ENCODE results near the gene SORCS2. TPM values are rescaled to one million over a fixed set of nuclear protein-coding genes. Genes with fewer than 3 reads are reported as not detected.

The SORCS2 gene
- total RNA-seq, 4 donors from 2014 or later = 0.07 to 1.2 (median 0.11) TPM

DNA sequence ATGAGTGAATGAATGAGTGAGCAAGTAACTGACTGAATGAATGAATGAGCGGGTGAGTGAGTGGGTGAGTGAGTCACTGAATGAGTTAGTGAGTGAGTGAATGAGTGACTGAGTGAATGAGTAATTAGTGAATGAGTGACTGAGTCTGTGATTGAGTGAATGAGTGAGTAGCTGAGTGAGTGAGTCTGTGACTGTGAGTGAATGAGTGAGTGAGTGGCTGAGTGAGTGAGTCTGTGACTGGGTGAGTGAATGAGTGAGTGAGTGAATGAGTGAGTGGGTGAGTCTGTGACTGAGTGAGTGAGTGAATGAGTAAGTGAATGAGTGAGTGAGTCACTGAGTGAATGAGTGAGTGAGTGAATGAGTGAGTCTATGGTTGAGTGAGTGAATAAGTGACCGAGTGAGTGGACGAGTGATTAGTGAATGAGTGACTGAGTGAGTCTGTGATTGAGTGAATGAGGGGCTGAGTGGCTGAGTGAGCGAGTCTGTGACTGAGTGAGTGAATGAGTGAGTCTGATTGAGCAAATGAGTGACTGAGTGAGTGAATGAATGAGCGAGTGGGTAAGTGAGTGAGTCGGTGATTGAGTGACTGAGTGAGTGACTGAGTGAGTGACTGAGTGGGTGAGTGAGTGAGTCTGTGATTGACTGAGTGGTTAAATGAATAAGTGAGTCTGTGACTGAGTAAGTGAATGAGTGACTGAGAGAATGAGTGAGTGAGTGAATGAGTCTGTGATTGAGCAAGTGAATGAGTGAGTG lies 465.4 kb downstream of the SORCS2 start:
- no peaks in the 10 kb centered on the region for H3K36me3 ChIP-seq
- H3K9me3 ChIP-seq = no peaks in the 10 kb centered on the region
- no peak overlapping the region for H3K4me3 ChIP-seq
- no peak overlapping the region for H3K27ac ChIP-seq
- in situ Hi-C loops (cut with MboI; ENCODE audit: low sequenced_read_pairs in 4 of 4) = no loop called here
- DNase-seq (no peak), ATAC-seq (no peak)
- intact Hi-C loops (cut with DNase I; ENCODE audit: low total_unique reads) = no loop called here
- TF ChIP-seq CTCF (IDR thresholded peaks at IDR 0.05 in 4 of 5, conservative IDR thresholded peaks at IDR 0.05 in 1 of 5) (no peak), POLR2A (IDR thresholded peaks at IDR 0.05) (no peak)
- no peaks in the 10 kb centered on the region for H3K27me3 ChIP-seq
- no peaks in the 10 kb centered on the region for H3K4me1 ChIP-seq

DNA sequence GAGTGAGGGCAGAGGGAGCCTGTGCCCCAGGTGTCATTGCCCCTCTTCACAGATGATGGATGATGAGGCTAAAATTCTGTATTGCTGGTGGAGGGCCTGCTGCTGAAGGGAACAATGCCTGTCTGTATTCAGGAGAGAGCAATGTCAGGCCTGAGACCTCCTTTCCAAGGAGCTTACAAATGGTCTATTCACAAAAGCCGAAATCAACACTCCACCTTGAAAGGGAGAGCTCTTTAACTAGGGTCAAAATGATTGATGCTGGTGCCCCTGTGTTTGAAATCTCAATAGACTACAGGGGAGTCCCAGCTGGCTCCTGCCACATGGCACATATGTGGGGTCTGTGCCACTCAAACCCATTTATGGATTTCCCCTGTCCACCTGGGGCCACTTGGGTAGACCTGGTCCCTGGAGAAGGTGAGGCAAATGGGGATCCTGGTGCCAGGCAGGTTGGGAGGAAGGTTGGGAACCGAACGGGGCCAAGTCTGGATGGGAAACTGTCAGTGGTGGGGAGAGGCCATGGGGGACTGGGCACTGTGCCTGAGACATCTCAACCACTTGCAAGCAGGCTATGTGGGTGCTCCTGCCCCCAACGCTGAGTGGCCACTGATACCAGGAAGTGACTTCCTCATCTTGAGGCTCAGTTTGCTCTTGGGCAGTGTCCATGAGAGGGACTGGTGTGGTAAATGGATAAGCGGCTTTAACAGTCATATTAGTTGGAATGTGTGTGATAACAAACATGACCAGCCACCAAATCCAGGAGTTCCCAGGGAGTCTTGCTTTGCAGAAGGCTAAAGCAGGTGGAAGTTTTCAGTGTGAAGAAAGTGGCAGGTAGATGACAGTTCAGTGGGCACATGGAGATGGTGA lies 466.2 kb downstream of the SORCS2 start:
- Histone ChIP-seq H3K9me3 (no peaks in the 10 kb centered on the region), H3K36me3 (no peaks in the 10 kb centered on the region), H3K27ac (no peak overlapping the region), H3K27me3 (no peaks in the 10 kb centered on the region), H3K4me3 (no peak overlapping the region), H3K4me1 (no peaks in the 10 kb centered on the region)
- in situ Hi-C loops (cut with MboI; ENCODE audit: low sequenced_read_pairs in 4 of 4) (no loop called here), intact Hi-C loops (cut with DNase I; ENCODE audit: low total_unique reads) (no loop called here)
- no peak for TF ChIP-seq POLR2A (IDR thresholded peaks at IDR 0.05)
- TF ChIP-seq CTCF (IDR thresholded peaks at IDR 0.05 in 4 of 5, conservative IDR thresholded peaks at IDR 0.05 in 1 of 5) = no peak
- ATAC-seq (no peak), DNase-seq (no peak)

DNA sequence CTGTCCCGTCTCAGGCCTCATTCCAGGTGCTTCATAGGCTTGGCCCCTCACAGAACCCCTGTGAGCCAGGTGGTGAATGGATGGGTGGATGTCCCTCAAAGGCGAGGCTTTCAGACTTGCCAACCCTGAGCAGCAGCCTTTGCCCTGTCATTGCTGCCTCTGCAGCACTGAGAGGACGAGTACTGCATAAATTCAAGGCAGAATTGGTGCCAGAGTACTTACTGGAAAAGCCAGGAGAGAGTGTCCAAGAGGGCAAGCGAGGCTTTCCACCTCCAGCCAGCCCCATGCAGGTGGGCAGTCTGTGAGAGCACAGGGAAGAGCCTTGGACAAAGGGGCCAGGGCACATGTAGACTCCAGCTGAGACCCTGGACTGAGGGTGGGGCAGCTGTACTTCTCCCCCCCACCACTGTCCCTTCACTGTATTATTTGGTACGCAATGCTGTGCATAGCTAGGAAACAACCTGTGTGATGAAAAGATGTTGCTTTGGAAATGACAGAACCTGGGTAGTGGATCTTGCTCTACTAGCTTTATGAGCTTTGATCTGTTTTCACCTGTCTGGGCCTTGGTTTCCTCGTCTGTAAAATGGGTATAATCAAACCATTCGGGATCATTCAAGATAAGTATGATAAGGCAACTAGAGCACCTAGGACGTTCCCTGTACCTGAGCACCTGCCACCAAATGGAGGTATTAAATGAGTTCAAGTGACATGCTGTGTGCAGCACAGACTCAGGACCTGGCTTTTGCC lies 467.3 kb downstream of the SORCS2 start:
- H3K36me3 ChIP-seq = no peaks in the 10 kb centered on the region
- H3K27ac ChIP-seq = no peak overlapping the region
- in situ Hi-C loops (cut with MboI; ENCODE audit: low sequenced_read_pairs in 4 of 4) (no loop called here), intact Hi-C loops (cut with DNase I; ENCODE audit: low total_unique reads) (no loop called here)
- H3K9me3 ChIP-seq = no peaks in the 10 kb centered on the region
- no peaks in the 10 kb centered on the region for H3K4me1 ChIP-seq
- no peak for DNase-seq
- TF ChIP-seq CTCF (IDR thresholded peaks at IDR 0.05 in 4 of 5, conservative IDR thresholded peaks at IDR 0.05 in 1 of 5) = no peak
- TF ChIP-seq POLR2A (IDR thresholded peaks at IDR 0.05) = no peak
- ATAC-seq = no peak
- no peaks in the 10 kb centered on the region for H3K27me3 ChIP-seq
- H3K4me3 ChIP-seq = no peak overlapping the region

- no peak for TF ChIP-seq POLR2A (IDR thresholded peaks at IDR 0.05)
- no peak for TF ChIP-seq CTCF (IDR thresholded peaks at IDR 0.05 in 4 of 5, conservative IDR thresholded peaks at IDR 0.05 in 1 of 5)
These were observed 468.1 kb downstream of the SORCS2 start for GRCh38 chr4:7660176-7661039.

More at GRCh38 chr4:7660176-7661039, 468.1 kb downstream of the SORCS2 start:
- ATAC-seq = no peak
- in situ Hi-C loops (cut with MboI; ENCODE audit: low sequenced_read_pairs in 4 of 4) (no loop called here), intact Hi-C loops (cut with DNase I; ENCODE audit: low total_unique reads) (no loop called here)
- Histone ChIP-seq H3K9me3 (no peaks in the 10 kb centered on the region), H3K36me3 (no peaks in the 10 kb centered on the region), H3K4me1 (no peaks in the 10 kb centered on the region), H3K27ac (no peak overlapping the region), H3K27me3 (no peaks in the 10 kb centered on the region), H3K4me3 (no peak overlapping the region)
- DNase-seq = no peak

Data from gastrocnemius medialis (tissue), 4 donors.